WTC11 (cell line): ENCODE results near the gene GLIPR1.
"Not testable (repeated sequence)": the region's sequence is repeated elsewhere in the genome, so short reads cannot be mapped to it uniquely, and the experiment has no call there.

Experiments
- TCF7 ChIP-seq: sonication (generic); formaldehyde crosslinking; IDR thresholded peaks from 2 replicates; pipeline ENCODE4 v1.8.0; 2022; ENCODE audit warnings: mild to moderate bottlenecking, low read depth, missing genetic modification reagents, moderate library complexity
- TF ChIP-seq, protein P1 (sequence below): fragments of 200-600 bp; IDR thresholded peaks from 2 replicates; pipeline ENCODE4 v1.8.0; 2022; ENCODE audit warnings: antibody characterized with exemption

DNA sequence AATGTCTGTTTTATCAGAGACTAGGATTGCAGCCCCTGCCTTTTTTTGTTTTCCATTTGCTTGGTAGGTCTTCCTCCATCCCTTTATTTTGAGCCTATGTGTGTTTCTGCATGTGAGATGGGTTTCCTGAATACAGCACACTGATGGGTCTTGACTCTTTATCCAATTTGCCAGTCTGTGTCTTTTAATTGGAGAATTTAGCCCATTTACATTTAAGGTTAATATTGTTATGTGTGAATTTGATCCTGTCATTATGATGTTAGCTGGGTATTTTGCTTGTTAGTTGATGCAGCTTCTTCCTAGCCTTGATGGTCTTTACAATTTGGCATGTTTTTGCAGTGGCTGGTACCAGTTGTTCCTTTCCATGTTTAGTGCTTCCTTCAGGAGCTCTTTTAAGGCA is 40.7 kb downstream of the GLIPR1 start:
- not testable (repeated sequence) for TF ChIP-seq TCF7 (CRISPR knock-in tag)
- TF ChIP-seq, protein P1, sequence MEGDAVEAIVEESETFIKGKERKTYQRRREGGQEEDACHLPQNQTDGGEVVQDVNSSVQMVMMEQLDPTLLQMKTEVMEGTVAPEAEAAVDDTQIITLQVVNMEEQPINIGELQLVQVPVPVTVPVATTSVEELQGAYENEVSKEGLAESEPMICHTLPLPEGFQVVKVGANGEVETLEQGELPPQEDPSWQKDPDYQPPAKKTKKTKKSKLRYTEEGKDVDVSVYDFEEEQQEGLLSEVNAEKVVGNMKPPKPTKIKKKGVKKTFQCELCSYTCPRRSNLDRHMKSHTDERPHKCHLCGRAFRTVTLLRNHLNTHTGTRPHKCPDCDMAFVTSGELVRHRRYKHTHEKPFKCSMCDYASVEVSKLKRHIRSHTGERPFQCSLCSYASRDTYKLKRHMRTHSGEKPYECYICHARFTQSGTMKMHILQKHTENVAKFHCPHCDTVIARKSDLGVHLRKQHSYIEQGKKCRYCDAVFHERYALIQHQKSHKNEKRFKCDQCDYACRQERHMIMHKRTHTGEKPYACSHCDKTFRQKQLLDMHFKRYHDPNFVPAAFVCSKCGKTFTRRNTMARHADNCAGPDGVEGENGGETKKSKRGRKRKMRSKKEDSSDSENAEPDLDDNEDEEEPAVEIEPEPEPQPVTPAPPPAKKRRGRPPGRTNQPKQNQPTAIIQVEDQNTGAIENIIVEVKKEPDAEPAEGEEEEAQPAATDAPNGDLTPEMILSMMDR, result not testable (repeated sequence)
